ENCODE measurements around the gene FAM53B. TPM values are rescaled to one million over a fixed set of nuclear protein-coding genes. Genes with fewer than 3 reads are reported as not detected.

The FAM53B gene
- total RNA-seq, 1 experiment from 2014 or later, result 11.2 TPM

DNA sequence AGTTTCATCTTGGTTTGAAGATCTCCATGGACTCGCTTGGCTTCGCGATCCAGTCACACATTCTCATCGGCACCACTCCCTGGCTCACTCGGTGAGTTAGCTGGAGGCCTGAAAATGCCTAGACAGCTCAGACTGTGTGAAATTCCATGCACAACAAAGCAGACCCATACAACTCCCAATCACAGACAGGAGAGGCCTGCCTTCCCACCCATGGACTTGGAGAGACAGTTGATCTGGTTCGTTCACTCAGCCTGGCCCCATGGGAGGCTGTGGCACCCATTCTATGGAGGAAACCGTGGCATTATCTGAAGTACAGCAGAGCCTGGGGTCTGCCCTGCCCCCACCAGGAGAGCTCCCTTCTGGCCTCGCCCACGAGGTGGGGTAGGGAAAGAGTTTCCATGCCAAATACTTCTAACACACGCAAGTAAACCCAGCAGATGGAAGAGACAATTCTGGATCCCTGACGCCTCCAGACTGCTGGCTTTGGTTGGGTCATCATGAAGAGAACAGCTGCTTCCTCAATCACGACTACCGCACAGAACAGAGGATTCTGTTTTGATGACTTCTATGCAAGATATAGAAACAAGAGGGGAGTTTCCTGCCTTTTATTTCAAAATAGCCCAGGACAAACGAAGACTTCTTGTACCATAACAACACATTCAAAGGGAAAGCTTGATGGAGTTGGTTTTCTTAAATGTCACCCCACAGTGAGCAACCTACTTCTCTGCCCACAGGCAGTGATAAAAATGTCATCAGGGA, 15.9 kb downstream of the FAM53B start:
- Mint-ChIP-seq H3K4me3 (ENCODE audit: low read depth, unreplicated experiment) (no peak overlapping the region), H3K4me1 (ENCODE audit: low read depth, unreplicated experiment) (peaks cover 18% of the 10 kb centered on the region), H3K9me3 (ENCODE audit: low read depth, unreplicated experiment) (no peaks in the 10 kb centered on the region), H3K27me3 (ENCODE audit: unreplicated experiment) (no peaks in the 10 kb centered on the region), H3K36me3 (ENCODE audit: insufficient read depth, unreplicated experiment) (peaks cover 5% of the 10 kb centered on the region), H3K27ac (ENCODE audit: unreplicated experiment) (no peak overlapping the region)
- CTCF ChIA-PET, result no interaction called here
- no TSS peak for BruUV-seq (replicated peaks)
- DNase-seq, result no peak
- TF ChIP-seq, protein P1, sequence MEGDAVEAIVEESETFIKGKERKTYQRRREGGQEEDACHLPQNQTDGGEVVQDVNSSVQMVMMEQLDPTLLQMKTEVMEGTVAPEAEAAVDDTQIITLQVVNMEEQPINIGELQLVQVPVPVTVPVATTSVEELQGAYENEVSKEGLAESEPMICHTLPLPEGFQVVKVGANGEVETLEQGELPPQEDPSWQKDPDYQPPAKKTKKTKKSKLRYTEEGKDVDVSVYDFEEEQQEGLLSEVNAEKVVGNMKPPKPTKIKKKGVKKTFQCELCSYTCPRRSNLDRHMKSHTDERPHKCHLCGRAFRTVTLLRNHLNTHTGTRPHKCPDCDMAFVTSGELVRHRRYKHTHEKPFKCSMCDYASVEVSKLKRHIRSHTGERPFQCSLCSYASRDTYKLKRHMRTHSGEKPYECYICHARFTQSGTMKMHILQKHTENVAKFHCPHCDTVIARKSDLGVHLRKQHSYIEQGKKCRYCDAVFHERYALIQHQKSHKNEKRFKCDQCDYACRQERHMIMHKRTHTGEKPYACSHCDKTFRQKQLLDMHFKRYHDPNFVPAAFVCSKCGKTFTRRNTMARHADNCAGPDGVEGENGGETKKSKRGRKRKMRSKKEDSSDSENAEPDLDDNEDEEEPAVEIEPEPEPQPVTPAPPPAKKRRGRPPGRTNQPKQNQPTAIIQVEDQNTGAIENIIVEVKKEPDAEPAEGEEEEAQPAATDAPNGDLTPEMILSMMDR (IDR thresholded peaks at IDR 0.05; ENCODE audit: unreplicated experiment), result no peak
- intact Hi-C loops (cut with micrococcal nuclease; ENCODE audit: unreplicated experiment), result no loop called here

DNA sequence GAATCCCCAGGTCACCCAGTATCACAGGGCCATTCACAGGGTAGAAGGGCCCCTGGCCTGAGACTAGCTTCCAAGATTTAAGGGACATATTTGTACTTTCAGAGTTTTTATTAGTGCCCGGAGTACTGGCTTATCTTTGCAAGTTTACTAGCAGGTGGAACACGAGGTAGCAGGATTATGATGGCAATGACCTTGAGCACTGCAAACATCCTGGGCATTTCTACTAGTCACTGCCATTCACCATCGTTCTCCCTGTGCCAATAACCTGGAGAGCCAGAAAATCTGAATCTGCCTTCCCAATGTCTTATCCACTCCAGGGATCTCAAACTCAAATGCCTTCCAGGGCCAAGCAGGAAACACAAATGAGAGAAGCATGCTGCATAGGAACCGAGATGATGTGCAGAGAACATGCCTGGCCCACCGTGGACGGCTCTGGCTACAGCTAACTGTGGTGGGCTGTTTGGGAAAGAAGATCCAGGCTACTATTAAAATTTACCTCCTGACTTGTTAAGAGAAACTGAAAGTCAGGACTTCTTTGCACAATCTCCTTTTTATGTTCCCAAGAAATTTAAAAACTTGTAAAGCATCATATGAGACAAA, 16.7 kb downstream of the FAM53B start:
- intact Hi-C loops (cut with micrococcal nuclease; ENCODE audit: unreplicated experiment), result no loop called here
- CTCF ChIA-PET, result no interaction called here
- no peak for DNase-seq
- Mint-ChIP-seq H3K4me1 (ENCODE audit: low read depth, unreplicated experiment) (peaks cover 24% of the 10 kb centered on the region), H3K27me3 (ENCODE audit: unreplicated experiment) (no peaks in the 10 kb centered on the region), H3K36me3 (ENCODE audit: insufficient read depth, unreplicated experiment) (peaks cover 5% of the 10 kb centered on the region), H3K4me3 (ENCODE audit: low read depth, unreplicated experiment) (no peak overlapping the region), H3K9me3 (ENCODE audit: low read depth, unreplicated experiment) (no peaks in the 10 kb centered on the region), H3K27ac (ENCODE audit: unreplicated experiment) (no peak overlapping the region)
- TF ChIP-seq, protein P1 (IDR thresholded peaks at IDR 0.05; ENCODE audit: unreplicated experiment), result no peak
- no TSS peak for BruUV-seq (replicated peaks)

DNA sequence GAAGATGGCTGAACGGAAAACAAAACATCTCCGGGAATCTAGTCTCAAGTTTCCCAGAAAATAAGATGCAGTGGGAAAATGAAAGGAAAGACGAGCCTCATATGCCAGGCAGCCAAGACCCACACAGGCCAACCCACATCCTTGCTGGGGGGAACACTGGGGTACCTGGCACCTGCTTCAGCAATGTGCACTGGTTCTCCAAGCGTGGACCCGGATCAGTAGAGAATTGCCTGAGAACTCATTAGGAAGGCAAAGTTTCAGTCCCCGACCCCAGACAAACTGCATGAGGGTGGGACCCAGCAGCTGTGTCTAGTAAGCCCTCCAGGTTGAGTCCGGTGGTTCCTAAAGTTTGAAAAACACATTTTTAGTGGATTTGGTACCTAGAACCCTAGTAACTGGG, 18.4 kb downstream of the FAM53B start:
- Mint-ChIP-seq H3K36me3 (ENCODE audit: insufficient read depth, unreplicated experiment) (peaks cover 5% of the 10 kb centered on the region), H3K4me1 (ENCODE audit: low read depth, unreplicated experiment) (peaks cover 32% of the 10 kb centered on the region), H3K9me3 (ENCODE audit: low read depth, unreplicated experiment) (no peaks in the 10 kb centered on the region), H3K27me3 (ENCODE audit: unreplicated experiment) (no peaks in the 10 kb centered on the region), H3K27ac (ENCODE audit: unreplicated experiment) (no peak overlapping the region), H3K4me3 (ENCODE audit: low read depth, unreplicated experiment) (no peak overlapping the region)
- no peak for DNase-seq
- CTCF ChIA-PET, result interaction anchor here (0.5 kb wide), 1 partner anchor 46 kb away, joined by 3 read pairs; no protein-coding TSS in a partner anchor
- TF ChIP-seq, protein P1 (IDR thresholded peaks at IDR 0.05; ENCODE audit: unreplicated experiment), result no peak
- BruUV-seq (replicated peaks), result no TSS peak
- intact Hi-C loops (cut with micrococcal nuclease; ENCODE audit: unreplicated experiment), result no loop called here

DNA sequence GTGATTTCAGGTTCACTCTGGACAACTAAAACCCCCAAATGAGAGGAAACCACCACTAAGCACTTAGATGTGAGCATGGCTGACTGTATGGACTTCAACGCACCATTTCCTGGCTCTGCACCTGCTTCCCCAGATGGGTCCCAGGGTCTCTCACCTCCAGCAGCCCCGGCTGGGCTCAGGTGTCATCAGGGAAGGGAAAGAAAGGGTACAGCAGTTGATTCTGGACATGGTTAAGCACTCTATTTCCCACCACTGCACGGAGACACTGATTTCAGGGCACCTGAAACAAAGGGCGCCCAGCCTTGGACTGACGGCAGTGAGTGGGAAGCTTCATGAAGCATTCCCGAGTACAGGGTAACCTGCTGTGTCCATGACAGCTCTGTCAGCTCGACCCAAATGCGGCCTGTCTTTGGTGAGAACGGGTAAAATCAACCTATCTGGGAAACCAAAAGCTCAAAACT, 19.0 kb downstream of the FAM53B start:
- H3K36me3 Mint-ChIP-seq (ENCODE audit: insufficient read depth, unreplicated experiment), result peaks cover 5% of the 10 kb centered on the region

More for the DNA sequence above, 19.0 kb downstream of the FAM53B start:
- TF ChIP-seq, protein P1 (IDR thresholded peaks at IDR 0.05; ENCODE audit: unreplicated experiment), result no peak
- DNase-seq, result no peak
- Mint-ChIP-seq H3K27me3 (ENCODE audit: unreplicated experiment) (no peaks in the 10 kb centered on the region), H3K4me1 (ENCODE audit: low read depth, unreplicated experiment) (peaks cover 32% of the 10 kb centered on the region), H3K27ac (ENCODE audit: unreplicated experiment) (peak overlapping the region; percentile 64), H3K9me3 (ENCODE audit: low read depth, unreplicated experiment) (no peaks in the 10 kb centered on the region), H3K4me3 (ENCODE audit: low read depth, unreplicated experiment) (no peak overlapping the region)
- BruUV-seq (replicated peaks), result no TSS peak
- CTCF ChIA-PET, result no interaction called here
- intact Hi-C loops (cut with micrococcal nuclease; ENCODE audit: unreplicated experiment), result no loop called here

Data from Calu3 (cell line).